Hematopoietic multipotent progenitor cell treated with erythropoietin and hydrocortisone succinate and interleukin-3 and kit ligand, for 8 days (in vitro differentiated cells): ENCODE results near the gene TAF5L.
"Not testable (repeated sequence)": the region's sequence is repeated elsewhere in the genome, so short reads cannot be mapped to it uniquely, and the experiment has no call there.

Experiments used
- DNase-seq: peaks from one replicate; pipeline ENCODE4 v3.0.0-alpha.2; 2015

The TAF5L gene

DNA sequence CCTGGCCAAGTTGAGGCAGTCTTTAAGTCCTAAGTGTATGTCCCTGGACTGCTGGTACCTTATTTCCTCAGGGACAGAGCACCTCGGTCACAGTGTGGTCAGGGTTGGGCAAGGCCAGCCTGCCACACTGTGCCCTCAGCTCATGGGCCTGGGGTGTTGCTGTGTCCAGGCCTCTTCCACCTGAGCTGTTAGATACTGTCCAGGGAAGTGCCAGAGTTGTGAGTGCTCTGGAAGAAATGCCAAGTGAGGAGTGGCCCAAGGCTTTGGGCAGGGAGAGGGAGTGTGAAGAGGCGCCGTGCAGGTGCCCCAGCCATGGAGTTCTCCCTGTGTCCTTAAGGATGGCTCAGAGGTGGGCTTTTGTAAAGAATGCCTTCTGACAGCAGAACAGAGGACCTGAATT, 15.4 kb upstream of the TAF5L start:
- DNase-seq, result no peak

GRCh38 chr1:229640455-229640854, 14.5 kb upstream of the TAF5L start:
- DNase-seq, result peak; percentile 8

- no peak for DNase-seq
These were observed 11.8 kb upstream of the TAF5L start for GRCh38 chr1:229637746-229638145.

GRCh38 chr1:229636042-229636441, 10.1 kb upstream of the TAF5L start:
- DNase-seq, result no peak

DNA sequence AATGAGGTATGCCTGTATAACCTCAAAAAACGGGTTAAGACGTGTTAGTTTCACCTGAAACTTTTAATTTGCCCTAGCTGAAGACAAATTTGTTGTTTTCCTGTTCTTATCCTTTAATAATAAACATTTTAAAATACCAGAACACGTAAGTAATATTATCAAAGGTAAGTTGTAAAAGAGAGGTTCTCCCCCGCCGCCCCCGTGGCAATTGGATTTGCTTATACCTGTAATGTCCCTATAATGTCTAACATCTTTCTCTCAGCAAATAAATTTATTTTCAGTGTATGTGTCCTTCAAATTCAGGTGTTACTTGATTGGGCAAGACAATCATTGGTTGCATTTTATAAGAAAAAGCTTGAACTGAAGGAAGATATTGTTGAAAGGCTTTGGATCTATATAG, 6.0 kb upstream of the TAF5L start:
- no peak for DNase-seq

DNA sequence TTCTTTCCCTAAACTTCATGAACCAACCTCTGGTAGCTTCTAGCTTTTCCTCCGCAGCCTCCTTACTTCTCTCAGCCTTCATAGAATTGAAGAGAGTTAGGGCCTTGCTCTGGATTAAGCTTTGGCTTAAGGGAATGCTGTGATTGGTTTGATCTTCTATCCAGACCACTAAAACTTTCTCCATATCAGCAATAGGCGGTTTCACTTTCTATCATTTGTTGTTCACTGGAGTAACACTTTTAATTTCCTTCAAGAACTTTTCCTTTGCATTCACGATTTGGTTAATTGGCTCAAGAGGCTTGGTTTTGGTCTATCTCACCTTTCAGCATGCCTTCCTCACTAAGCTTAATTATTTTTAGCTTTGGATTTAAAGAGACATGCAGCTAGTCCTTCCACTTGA, 5.2 kb upstream of the TAF5L start:
- DNase-seq, result no peak

DNA sequence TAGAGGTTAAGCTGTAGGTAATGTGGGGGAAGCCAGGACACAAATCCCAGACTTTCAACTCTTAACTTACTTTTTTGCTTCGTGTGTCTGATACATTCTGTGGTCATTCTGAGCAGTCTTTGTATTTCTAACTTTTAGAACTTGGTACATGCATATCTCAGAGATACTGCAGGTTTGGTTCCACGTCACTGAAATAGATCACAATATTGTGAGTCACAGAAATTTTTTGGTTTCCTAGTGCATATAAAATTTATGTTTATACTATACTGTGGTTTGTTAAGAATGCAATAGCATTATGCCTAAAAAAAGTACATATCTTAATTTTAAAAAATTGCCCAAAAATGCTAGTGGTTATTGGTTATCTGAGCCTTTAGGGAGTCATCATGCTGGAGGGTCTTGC, 3.3 kb upstream of the TAF5L start:
- no peak for DNase-seq

GRCh38 chr1:229627003-229627402, 1.1 kb upstream of the TAF5L start:
- DNase-seq, result no peak

DNA sequence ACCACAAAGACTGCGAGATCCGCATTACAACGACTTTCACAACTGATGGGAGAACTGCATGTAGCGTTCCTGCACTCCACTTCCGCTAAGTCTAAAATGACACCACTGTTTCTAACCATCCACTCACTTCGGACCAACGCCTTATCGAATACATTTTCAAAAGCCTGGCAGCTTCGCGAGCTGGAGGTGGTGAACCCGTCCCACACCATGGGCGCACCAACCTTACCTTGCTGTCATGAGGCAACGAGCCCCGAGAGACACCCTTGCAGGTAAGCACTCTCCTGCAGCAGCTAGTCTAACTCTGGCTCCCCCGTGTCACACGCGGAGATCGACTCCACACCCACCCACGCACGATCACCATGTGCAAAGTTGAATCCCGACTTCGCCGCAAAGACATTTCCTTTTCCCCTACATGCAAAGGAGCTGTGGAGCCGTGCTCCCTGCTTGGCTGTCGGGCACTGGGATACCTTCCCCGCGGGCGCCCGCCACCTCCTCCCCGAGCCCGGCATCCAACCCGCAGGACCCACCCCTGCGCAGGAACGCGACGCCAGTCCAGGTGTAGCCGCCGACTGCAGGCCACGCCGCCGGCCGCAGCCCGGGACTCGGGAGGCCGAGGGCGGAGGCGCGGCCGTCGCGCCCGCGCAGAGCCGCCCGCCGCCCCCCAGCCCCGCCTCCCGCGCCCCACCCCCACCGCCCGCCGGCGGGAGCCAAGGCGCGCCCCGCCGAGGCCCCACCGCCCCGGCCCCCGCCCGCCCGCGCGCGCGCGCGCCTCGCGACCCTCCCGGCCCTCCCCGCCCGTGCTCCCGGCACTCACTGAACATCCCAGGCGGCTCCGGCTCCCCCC, 629 bp downstream of the TAF5L start:
- peak; percentile 70 for DNase-seq

DNA sequence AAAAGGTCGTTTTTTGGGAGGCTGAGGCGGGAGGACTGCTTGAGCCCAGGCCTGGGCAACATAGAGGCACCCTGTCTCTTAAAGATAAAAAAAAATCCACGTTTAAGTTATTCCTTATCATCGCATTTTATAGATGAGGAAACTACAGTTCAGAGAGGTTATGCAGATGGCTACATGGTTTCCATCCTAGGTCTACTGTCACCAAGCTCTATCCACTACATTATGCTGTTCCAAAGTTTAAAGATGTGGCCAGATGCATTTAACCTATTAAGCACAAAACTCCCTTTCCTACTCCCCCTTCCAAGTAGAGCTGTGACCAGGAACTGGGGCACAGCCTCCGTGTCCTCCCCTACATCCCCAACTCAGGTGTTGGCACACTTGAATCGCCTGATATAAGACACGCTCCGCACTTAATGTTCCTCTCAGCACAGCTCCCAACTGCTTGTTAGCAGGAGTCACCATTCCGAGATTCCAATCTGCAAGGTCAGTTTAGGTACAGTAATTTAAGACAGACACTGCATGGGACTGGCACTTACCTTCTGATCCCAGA, 1.3 kb downstream of the TAF5L start:
- peak; percentile 14 for DNase-seq

GRCh38 chr1:229623838-229624237, 2.1 kb downstream of the TAF5L start:
- DNase-seq, result no peak

GRCh38 chr1:229623225-229623624, 2.7 kb downstream of the TAF5L start:
- DNase-seq, result no peak

DNA sequence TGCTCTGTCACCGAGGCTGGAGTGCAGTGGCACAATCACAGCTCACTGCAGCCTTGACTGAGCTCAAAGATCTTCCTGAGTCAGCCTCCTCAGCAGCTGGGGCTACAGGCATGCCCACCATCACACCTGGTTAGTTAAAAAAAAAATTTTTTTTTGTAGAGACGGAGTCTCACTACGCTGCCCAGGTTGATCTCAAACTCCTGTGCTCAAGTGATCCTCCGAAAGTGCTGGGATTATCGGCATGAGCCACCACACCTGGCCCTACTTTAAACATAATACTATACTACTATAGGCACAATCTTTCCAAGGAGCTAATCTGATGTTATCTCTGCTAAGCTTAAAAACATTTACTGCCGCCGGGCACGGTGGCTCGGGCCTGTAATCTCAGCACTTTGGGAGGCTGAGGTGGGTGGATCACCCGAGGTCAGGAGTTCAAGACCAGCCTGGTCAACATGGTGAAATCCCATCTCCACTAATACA, 3.2 kb downstream of the TAF5L start:
- DNase-seq, result not testable (repeated sequence)

- DNase-seq, result no peak
These were observed 4.3 kb downstream of the TAF5L start for GRCh38 chr1:229621663-229622062.

DNA sequence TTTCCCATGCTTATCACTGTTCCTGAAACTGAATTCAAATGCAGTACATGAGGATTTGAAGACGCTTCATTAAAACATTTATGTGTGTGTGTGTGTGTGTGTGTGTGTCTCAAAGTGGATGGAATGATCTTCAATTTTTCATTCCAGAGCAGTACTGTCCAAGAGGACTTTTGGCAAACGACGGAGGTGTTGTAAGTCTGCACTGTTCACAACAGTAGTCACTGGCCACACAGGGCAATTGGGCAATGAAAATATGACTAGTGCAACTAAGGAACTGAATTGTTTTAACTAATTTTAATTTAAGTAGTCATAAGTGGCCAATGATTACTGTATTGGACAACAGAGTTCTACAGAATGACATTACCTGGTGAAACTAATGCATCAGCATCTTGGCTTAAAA, 5.0 kb downstream of the TAF5L start:
- no peak for DNase-seq

- no peak for DNase-seq
These were observed 6.3 kb downstream of the TAF5L start for GRCh38 chr1:229619614-229620013.

GRCh38 chr1:229619002-229619401, 6.9 kb downstream of the TAF5L start:
- DNase-seq, result no peak

- no peak for DNase-seq
These were observed 8.4 kb downstream of the TAF5L start for GRCh38 chr1:229617351-229618100.

GRCh38 chr1:229614701-229615100, 11.2 kb downstream of the TAF5L start:
- DNase-seq, result no peak

GRCh38 chr1:229613938-229614337, 12.0 kb downstream of the TAF5L start:
- DNase-seq, result no peak

DNA sequence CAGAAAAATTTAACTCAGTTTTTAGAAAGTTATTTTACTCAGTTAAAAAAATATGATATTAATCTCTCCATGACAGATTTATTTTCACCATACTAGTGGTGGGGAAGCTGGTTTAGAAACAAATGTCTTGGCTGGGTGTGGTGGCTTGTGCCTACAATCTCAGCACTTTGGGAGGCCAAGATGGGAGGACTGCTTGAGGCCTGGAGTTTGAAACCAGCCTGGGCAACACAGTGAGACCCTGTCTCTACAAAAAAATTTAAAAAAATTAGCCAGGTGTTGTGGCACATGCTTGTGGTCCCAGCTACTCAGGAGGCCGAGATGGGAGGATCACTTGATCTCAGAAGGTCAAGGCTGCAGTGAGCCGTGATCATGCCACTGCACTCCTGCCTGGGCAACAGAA, 17.3 kb downstream of the TAF5L start:
- DNase-seq, result no peak

DNA sequence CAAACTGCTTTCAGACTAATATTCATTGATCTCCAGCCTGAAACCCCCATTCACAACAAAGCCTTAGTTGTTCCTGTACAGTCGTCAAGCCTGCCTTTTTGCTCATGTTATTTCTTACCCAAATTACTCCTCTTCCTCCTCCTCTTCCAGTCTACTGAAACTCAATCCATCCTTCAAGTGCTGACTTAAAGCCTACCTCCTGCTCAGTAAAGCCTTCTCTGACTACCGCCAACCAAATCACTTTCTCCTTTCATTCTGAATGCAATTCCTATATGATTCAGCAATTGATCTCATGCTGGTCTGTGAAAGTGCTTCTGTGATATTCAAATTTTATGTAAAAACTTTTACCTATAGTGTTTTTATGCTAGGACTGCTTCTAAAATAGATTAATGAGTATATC, 18.6 kb downstream of the TAF5L start:
- no peak for DNase-seq

DNA sequence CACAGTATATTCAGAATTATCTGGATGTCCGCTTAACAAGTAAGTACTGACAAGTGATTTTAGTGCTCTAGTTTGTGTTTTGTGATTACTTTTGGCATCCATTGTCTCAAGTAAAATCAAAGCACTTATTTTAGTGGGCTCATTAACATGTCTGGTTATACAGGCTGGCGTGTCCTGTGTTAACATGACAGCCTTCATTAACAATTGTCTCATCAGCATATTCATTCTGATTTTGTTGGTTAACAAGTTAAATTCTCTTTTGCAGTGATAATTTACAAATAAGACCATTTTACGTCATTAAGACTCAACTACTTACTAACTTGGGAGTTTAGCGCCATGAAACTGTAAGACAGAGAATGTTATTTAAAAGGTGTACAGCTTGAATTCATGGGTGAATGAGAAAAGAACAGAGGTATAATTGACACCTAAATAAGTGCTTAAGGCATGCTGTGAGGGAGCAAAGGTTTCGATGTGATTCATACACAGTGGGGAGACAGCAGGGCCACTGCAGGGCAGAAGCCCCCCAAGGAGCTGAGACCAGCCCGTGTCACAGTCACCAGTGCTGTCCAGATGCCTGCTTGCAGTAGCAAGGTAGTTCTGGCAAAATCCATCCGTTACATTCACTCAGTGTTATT, 22.4 kb downstream of the TAF5L start:
- DNase-seq, result no peak
